Diencephalon (tissue), 1 donor: Measurements from ENCODE around the gene TYRO3. TPM values are rescaled to one million over a fixed set of nuclear protein-coding genes. Genes with fewer than 3 reads are reported as not detected.

Source experiments
- total RNA-seq: library from RNA; depleted of rRNA; stranded (reverse); fragments of >200 nt; gene quantifications from one replicate; pipeline ENCODE4 v1.2.3, GENCODE V29; 2014

The TYRO3 gene
- 32.3 TPM for total RNA-seq

GRCh38 chr15:41558400-41559238, at the start of gene TYRO3:
Gene TYRO3 (plus strand): TSS chr15:41559212. CDS start chr15:41559258, 46 bp downstream.

DNA sequence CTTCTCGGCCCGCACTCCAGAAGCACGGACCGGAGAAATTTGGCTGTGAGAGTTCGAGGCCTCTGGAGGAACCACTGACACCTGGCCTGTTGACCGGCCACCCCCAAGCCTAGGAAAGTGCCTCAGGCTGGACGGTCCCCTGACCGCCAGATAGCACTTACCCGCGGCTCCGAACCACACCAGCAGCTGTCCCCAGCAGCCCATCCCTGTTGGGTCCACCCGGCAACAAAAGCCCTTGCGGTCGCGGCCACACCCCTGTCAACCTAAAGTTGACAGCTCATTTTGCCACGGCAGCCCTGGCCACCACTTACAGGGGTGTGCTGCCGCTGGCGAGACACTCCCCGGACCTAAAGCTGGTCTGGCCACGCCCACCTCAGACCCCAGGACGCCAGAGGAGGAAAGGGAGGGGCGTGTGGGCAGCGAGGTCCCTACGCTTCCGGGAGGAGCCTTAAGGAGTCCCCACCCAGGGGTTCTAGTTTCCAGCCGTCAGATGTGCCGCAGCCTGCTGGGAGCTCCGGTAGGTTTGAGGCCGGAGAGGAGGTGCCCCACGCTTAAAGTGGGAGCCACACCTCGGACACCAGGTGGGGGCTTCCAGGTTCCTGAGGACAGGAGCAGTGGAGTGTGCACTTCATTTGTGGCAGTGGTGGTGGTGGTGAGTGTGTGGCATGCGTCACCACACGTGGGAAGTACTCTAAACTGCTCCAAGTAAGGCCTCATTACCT, 45.3 kb upstream of the TYRO3 start, which contains the start of gene LTK:
TSS of gene LTK (minus strand) at position 322 of the 722 bp plus-strand sequence. CDS start at position 204, 118 bp downstream.

Other genes with a start within 250 kb of the TYRO3 start
- gene OIP5, start 226.6 kb upstream of the TYRO3 start, total RNA-seq = 3.9 TPM
- gene NUSAP1, start 226.3 kb upstream of the TYRO3 start, total RNA-seq = 38.8 TPM
- gene NDUFAF1, start 156.7 kb upstream of the TYRO3 start, total RNA-seq = 25.6 TPM
- gene RTF1, start 142.1 kb upstream of the TYRO3 start, total RNA-seq = 58.1 TPM
- gene ITPKA, start 65.3 kb upstream of the TYRO3 start, total RNA-seq = 0.69 TPM
- gene LTK, start 45.4 kb upstream of the TYRO3 start, total RNA-seq = 0.23 TPM
- 20.8 TPM for gene RPAP1, start 15.0 kb upstream of the TYRO3 start, total RNA-seq
- gene MGA, start 101.2 kb downstream of the TYRO3 start, total RNA-seq = 74.5 TPM
- 36.9 TPM for gene MAPKBP1, start 215.3 kb downstream of the TYRO3 start, total RNA-seq